KMS-11 (cell line): ENCODE data around the gene CPA3.

Experiments used
- H2AFZ ChIP-seq: fragments of 200-600 bp; sonication (generic); 2 replicates; pipeline ENCODE4 v1.6.1; 2016; ENCODE audit warnings: antibody characterized with exemption, mixed run types, low read depth
- H3K27ac ChIP-seq: fragments of 200-600 bp; sonication (generic); 2 replicates; pipeline ENCODE4 v1.6.1; 2016; ENCODE audit warnings: mild to moderate bottlenecking, mixed run types
- H3K27me3 ChIP-seq: fragments of 200-600 bp; sonication (generic); 2 replicates; pipeline ENCODE4 v1.6.1; 2017; ENCODE audit warnings: mild to moderate bottlenecking, low read depth, mixed run types, moderate library complexity; ENCODE audit not compliant: insufficient read depth
- H3K36me3 ChIP-seq: fragments of 200-600 bp; sonication (generic); 2 replicates; pipeline ENCODE4 v1.6.1; 2017; ENCODE audit warnings: mild to moderate bottlenecking, mixed run types; ENCODE audit not compliant: insufficient read depth
- H3K4me1 ChIP-seq: fragments of 200-600 bp; sonication (generic); 2 replicates; pipeline ENCODE4 v1.6.1; 2016; ENCODE audit warnings: mild to moderate bottlenecking, low read depth, mixed run types; ENCODE audit not compliant: poor library complexity, severe bottlenecking
- H3K4me2 ChIP-seq: fragments of 200-600 bp; sonication (generic); 2 replicates; pipeline ENCODE4 v1.7.0; 2016; ENCODE audit warnings: mild to moderate bottlenecking, mixed run types
- H3K4me3 ChIP-seq: fragments of 200-600 bp; sonication (generic); IDR thresholded peaks from 2 replicates; pipeline ENCODE4 v1.6.1; 2017; ENCODE audit warnings: low read depth, low read length, mixed read lengths; ENCODE audit not compliant: insufficient read depth
- H3K79me2 ChIP-seq: fragments of 200-600 bp; sonication (generic); 2 replicates; pipeline ENCODE4 v1.6.1; 2016; ENCODE audit warnings: low read depth, mixed run types; ENCODE audit not compliant: insufficient read depth
- H3K9ac ChIP-seq: fragments of 200-600 bp; sonication (generic); 2 replicates; pipeline ENCODE4 v1.6.1; 2016; ENCODE audit warnings: mild to moderate bottlenecking, mixed run types
- H4K20me1 ChIP-seq: fragments of 200-600 bp; sonication (generic); 2 replicates; pipeline ENCODE4 v1.6.1; 2016; ENCODE audit warnings: mild to moderate bottlenecking, mixed run types; ENCODE audit not compliant: insufficient read depth
- CTCF ChIP-seq: fragments of 200-600 bp; sonication (generic); conservative IDR thresholded peaks from 2 replicates; pipeline ENCODE4 v1.6.1; 2017; ENCODE audit warnings: low read depth, mild to moderate bottlenecking, antibody characterized with exemption, low read length, moderate library complexity, mixed read lengths

Gene CPA3

GRCh38 chr3:148914936-148915690 lies 50.0 kb downstream of the CPA3 start:
- H3K36me3 ChIP-seq: no peaks in the 10 kb centered on the region; the same call in 1 of the 2 replicates
- H3K79me2 ChIP-seq: no peaks in the 10 kb centered on the region
- no peaks in the 10 kb centered on the region for H4K20me1 ChIP-seq
- H2AFZ ChIP-seq: no peak overlapping the region
- H3K9ac ChIP-seq: no peak overlapping the region
- H3K4me2 ChIP-seq: no peak overlapping the region
- TF ChIP-seq CTCF: no peak
- H3K4me1 ChIP-seq: no peaks in the 10 kb centered on the region
- no peaks in the 10 kb centered on the region for H3K27me3 ChIP-seq
- H3K4me3 ChIP-seq: no peak overlapping the region
- no peak overlapping the region for H3K27ac ChIP-seq

- H4K20me1 ChIP-seq: no peaks in the 10 kb centered on the region
- no peaks in the 10 kb centered on the region for H3K27me3 ChIP-seq
- H3K9ac ChIP-seq: no peak overlapping the region
- no peak overlapping the region for H3K4me2 ChIP-seq
- H3K4me3 ChIP-seq: no peak overlapping the region
- no peak overlapping the region for H3K27ac ChIP-seq
- H3K79me2 ChIP-seq: no peaks in the 10 kb centered on the region
- no peak for TF ChIP-seq CTCF
- H3K4me1 ChIP-seq: no peaks in the 10 kb centered on the region
- no peaks in the 10 kb centered on the region; the same call in 1 of the 2 replicates for H3K36me3 ChIP-seq
- no peak overlapping the region for H2AFZ ChIP-seq
Measured at GRCh38 chr3:148916132-148916531, 51.0 kb downstream of the CPA3 start.

GRCh38 chr3:148922467-148922866 lies 57.4 kb downstream of the CPA3 start:
- no peak for TF ChIP-seq CTCF
- Histone ChIP-seq H3K27me3 (no peaks in the 10 kb centered on the region), H3K4me1 (peaks cover 32% of the 10 kb centered on the region), H4K20me1 (no peaks in the 10 kb centered on the region), H3K9ac (no peak overlapping the region), H2AFZ (no peak overlapping the region), H3K36me3 (no peaks in the 10 kb centered on the region), H3K4me3 (no peak overlapping the region), H3K79me2 (no peaks in the 10 kb centered on the region), H3K4me2 (peak overlapping the region; percentile 18; the same call in 1 of the 2 replicates), H3K27ac (peak overlapping the region; percentile 3; the same call in 1 of the 2 replicates)

- Histone ChIP-seq H3K4me2 (peak overlapping the region; percentile 11; the same call in 1 of the 2 replicates), H3K27me3 (no peaks in the 10 kb centered on the region), H3K27ac (no peak overlapping the region), H3K4me3 (no peak overlapping the region), H4K20me1 (no peaks in the 10 kb centered on the region), H3K9ac (no peak overlapping the region), H3K4me1 (peaks cover 32% of the 10 kb centered on the region), H3K79me2 (no peaks in the 10 kb centered on the region), H3K36me3 (no peaks in the 10 kb centered on the region), H2AFZ (no peak overlapping the region)
- no peak for TF ChIP-seq CTCF
Measured at GRCh38 chr3:148923592-148923991, 58.5 kb downstream of the CPA3 start.
